SK-N-SH treated with all-trans-retinoic acid at 6 μM for 48 hours (cell line): Measurements from ENCODE around the gene SLC22A16.

ENCODE experiments used
- ATAC-seq: fragments of 200-7000 bp; cut with Tn5 transposase; 3 replicates; pipeline ENCODE4 v1.9.1; 2020; ENCODE audit warnings: mild to moderate bottlenecking, moderate library complexity
- ARNTL ChIP-seq: fragments of 450-650 bp; formaldehyde crosslinking; IDR thresholded peaks from 2 replicates; pipeline ENCODE4 v1.5.0; 2020; ENCODE audit warnings: low read depth, mild to moderate bottlenecking, moderate library complexity, borderline replicate concordance
- ESRRG ChIP-seq: fragments of 250-450 bp; sonication (Bioruptor Pico); IDR thresholded peaks from 2 replicates; pipeline ENCODE4 v1.6.1; 2021; ENCODE audit warnings: mild to moderate bottlenecking
- GLIS3 ChIP-seq: fragments of 250-450 bp; sonication (Bioruptor Pico); IDR thresholded peaks from 2 replicates; pipeline ENCODE4 v1.5.0; 2020; ENCODE audit warnings: mild to moderate bottlenecking, moderate library complexity
- ISL1 ChIP-seq: fragments of 250-450 bp; sonication (Bioruptor Pico); IDR thresholded peaks from 2 replicates; pipeline ENCODE4 v2.1.2; 2022; ENCODE audit warnings: mild to moderate bottlenecking, moderate library complexity
- OSR1 ChIP-seq: fragments of 250-450 bp; sonication (Bioruptor Pico); IDR thresholded peaks from 2 replicates; pipeline ENCODE4 v1.8.0; 2022; ENCODE audit warnings: moderate library complexity, mild to moderate bottlenecking, inconsistent platforms
- RARB ChIP-seq: fragments of 250-450 bp; sonication (Bioruptor Pico); IDR thresholded peaks from 2 replicates; pipeline ENCODE4 v1.8.0; 2021; ENCODE audit warnings: mild to moderate bottlenecking, moderate library complexity
- SNAI2 ChIP-seq: fragments of 250-450 bp; sonication (Bioruptor Pico); IDR thresholded peaks from 2 replicates; pipeline ENCODE4 v1.5.0; 2020; ENCODE audit warnings: mild to moderate bottlenecking, moderate library complexity
- TCF4 ChIP-seq: fragments of 250-450 bp; sonication (Bioruptor Pico); IDR thresholded peaks from 2 replicates; pipeline ENCODE4 v1.8.0; 2021; ENCODE audit warnings: mild to moderate bottlenecking, moderate library complexity, borderline replicate concordance
- TOX ChIP-seq: fragments of 250-450 bp; sonication (Bioruptor Pico); IDR thresholded peaks from 2 replicates; pipeline ENCODE4 v1.8.0; 2021; ENCODE audit warnings: mild to moderate bottlenecking, moderate library complexity, borderline replicate concordance
- ZC3H10 ChIP-seq: fragments of 250-450 bp; sonication (Bioruptor Pico); IDR thresholded peaks from 2 replicates; pipeline ENCODE4 v1.5.1; 2021; ENCODE audit warnings: mild to moderate bottlenecking, moderate library complexity
- ZFP3 ChIP-seq: fragments of 250-450 bp; sonication (Bioruptor Pico); IDR thresholded peaks from 2 replicates; pipeline ENCODE4 v1.5.0; 2020; ENCODE audit warnings: mild to moderate bottlenecking, moderate library complexity
- ZFP30 ChIP-seq: fragments of 450-650 bp; formaldehyde crosslinking; IDR thresholded peaks from 2 replicates; pipeline ENCODE4 v1.5.0; 2022; ENCODE audit warnings: mild to moderate bottlenecking, moderate library complexity
- ZNF70 ChIP-seq: fragments of 450-650 bp; formaldehyde crosslinking; IDR thresholded peaks from 2 replicates; pipeline ENCODE4 v1.5.0; 2020; ENCODE audit warnings: mild to moderate bottlenecking, moderate library complexity
- ZNF8 ChIP-seq: fragments of 450-650 bp; formaldehyde crosslinking; IDR thresholded peaks from 2 replicates; pipeline ENCODE4 v1.5.0; 2020; ENCODE audit warnings: mild to moderate bottlenecking, moderate library complexity
- TF ChIP-seq, protein P1 (sequence below): fragments of 250-450 bp; sonication (Bioruptor Pico); IDR thresholded peaks from 2 replicates; pipeline ENCODE4 v1.8.0; 2021; ENCODE audit warnings: low read depth, mild to moderate bottlenecking, moderate library complexity, borderline replicate concordance
- TF ChIP-seq, protein P2 (sequence below): fragments of 250-450 bp; sonication (Bioruptor Pico); IDR thresholded peaks from 2 replicates; pipeline ENCODE4 v1.5.1; 2020; ENCODE audit warnings: low read depth, mild to moderate bottlenecking, moderate library complexity
- TF ChIP-seq, protein P3 (sequence below): fragments of 250-450 bp; sonication (Bioruptor Pico); IDR thresholded peaks from 2 replicates; pipeline ENCODE4 v1.8.0; 2020; ENCODE audit warnings: mild to moderate bottlenecking, moderate library complexity, borderline replicate concordance
- TF ChIP-seq, protein P4 (sequence below): fragments of 250-450 bp; sonication (Bioruptor Pico); IDR thresholded peaks from 2 replicates; pipeline ENCODE4 v1.5.1; 2021; ENCODE audit warnings: mild to moderate bottlenecking, moderate library complexity
- TF ChIP-seq, protein P5 (sequence below): fragments of 250-450 bp; sonication (Bioruptor Pico); IDR thresholded peaks from 2 replicates; pipeline ENCODE4 v1.5.0; 2020; ENCODE audit warnings: mild to moderate bottlenecking, moderate library complexity

The SLC22A16 gene

DNA sequence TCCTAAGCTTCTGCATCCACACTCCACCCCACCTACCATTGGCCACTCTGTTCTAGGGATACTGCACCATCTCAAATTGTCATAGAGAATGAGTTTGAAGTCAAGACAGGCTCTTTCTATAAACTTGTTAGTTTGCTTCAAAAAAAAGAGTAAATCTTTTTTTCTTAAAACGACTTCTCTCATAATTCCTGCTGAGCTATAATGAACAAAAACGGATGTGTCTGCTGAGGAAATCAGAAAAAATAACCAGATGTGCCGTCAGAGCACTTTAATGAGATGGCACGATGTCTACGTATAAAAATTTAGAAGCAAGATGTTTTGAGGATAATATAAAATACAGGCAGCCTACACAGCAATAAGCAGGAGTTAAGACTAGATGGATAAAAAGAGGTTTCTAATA is 37.1 kb downstream of the SLC22A16 start:
- TF ChIP-seq ZC3H10 (CRISPR knock-in tag) (no peak), ARNTL (CRISPR knock-in tag) (no peak), TOX (CRISPR knock-in tag) (no peak), OSR1 (CRISPR knock-in tag) (no peak), ZFP3 (CRISPR knock-in tag) (no peak), GLIS3 (CRISPR knock-in tag) (no peak), ZNF70 (no peak), ZNF8 (no peak), SNAI2 (CRISPR knock-in tag) (no peak), ESRRG (CRISPR knock-in tag) (no peak), TCF4 (CRISPR knock-in tag) (no peak), ISL1 (CRISPR knock-in tag) (no peak), ZFP30 (no peak)
- TF ChIP-seq, protein P1, sequence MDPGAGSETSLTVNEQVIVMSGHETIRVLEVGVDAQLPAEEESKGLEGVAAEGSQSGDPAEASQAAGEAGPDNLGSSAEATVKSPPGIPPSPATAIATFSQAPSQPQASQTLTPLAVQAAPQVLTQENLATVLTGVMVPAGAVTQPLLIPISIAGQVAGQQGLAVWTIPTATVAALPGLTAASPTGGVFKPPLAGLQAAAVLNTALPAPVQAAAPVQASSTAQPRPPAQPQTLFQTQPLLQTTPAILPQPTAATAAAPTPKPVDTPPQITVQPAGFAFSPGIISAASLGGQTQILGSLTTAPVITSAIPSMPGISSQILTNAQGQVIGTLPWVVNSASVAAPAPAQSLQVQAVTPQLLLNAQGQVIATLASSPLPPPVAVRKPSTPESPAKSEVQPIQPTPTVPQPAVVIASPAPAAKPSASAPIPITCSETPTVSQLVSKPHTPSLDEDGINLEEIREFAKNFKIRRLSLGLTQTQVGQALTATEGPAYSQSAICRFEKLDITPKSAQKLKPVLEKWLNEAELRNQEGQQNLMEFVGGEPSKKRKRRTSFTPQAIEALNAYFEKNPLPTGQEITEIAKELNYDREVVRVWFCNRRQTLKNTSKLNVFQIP (CRISPR knock-in tag): no peak
- TF ChIP-seq, protein P2, sequence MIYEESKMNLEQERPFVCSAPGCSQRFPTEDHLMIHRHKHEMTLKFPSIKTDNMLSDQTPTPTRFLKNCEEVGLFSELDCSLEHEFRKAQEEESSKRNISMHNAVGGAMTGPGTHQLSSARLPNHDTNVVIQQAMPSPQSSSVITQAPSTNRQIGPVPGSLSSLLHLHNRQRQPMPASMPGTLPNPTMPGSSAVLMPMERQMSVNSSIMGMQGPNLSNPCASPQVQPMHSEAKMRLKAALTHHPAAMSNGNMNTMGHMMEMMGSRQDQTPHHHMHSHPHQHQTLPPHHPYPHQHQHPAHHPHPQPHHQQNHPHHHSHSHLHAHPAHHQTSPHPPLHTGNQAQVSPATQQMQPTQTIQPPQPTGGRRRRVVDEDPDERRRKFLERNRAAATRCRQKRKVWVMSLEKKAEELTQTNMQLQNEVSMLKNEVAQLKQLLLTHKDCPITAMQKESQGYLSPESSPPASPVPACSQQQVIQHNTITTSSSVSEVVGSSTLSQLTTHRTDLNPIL: no peak
- TF ChIP-seq, protein P3, sequence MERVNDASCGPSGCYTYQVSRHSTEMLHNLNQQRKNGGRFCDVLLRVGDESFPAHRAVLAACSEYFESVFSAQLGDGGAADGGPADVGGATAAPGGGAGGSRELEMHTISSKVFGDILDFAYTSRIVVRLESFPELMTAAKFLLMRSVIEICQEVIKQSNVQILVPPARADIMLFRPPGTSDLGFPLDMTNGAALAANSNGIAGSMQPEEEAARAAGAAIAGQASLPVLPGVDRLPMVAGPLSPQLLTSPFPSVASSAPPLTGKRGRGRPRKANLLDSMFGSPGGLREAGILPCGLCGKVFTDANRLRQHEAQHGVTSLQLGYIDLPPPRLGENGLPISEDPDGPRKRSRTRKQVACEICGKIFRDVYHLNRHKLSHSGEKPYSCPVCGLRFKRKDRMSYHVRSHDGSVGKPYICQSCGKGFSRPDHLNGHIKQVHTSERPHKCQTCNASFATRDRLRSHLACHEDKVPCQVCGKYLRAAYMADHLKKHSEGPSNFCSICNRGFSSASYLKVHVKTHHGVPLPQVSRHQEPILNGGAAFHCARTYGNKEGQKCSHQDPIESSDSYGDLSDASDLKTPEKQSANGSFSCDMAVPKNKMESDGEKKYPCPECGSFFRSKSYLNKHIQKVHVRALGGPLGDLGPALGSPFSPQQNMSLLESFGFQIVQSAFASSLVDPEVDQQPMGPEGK: no peak
- TF ChIP-seq, protein P4, sequence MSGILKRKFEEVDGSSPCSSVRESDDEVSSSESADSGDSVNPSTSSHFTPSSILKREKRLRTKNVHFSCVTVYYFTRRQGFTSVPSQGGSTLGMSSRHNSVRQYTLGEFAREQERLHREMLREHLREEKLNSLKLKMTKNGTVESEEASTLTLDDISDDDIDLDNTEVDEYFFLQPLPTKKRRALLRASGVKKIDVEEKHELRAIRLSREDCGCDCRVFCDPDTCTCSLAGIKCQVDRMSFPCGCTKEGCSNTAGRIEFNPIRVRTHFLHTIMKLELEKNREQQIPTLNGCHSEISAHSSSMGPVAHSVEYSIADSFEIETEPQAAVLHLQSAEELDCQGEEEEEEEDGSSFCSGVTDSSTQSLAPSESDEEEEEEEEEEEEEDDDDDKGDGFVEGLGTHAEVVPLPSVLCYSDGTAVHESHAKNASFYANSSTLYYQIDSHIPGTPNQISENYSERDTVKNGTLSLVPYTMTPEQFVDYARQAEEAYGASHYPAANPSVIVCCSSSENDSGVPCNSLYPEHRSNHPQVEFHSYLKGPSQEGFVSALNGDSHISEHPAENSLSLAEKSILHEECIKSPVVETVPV (CRISPR knock-in tag): no peak
- ATAC-seq: no peak

DNA sequence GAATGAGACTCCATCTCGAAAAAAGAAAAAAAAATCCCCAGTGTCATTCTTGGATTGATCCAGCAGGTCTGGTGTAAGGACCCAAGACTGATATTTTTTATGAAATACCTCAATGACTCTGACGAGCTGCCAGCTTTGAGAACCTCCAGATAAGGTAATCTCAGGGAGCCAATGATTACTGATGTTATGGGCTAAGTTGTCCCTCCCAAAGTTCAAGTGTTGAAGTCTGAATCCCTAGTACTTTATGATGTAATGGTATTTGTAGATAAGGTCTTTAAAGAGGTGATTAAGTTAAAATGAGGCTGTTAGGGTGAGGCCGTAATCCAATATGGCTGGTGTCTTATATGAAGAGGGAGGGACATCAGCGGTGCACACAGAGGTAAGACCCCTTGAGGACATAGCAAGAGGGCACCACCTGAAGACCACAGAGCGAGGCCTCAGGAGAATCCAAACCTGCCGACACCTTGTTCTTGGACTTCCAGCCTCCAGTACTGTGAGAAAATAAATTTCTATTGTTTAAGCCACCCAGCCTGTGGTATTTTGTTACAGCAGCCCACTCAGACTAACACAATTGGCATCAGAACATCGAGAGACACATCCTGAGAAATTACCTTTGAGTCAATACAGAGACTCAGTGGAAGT is 41.3 kb downstream of the SLC22A16 start:
- TF ChIP-seq ZC3H10 (CRISPR knock-in tag) (no peak), ZFP3 (CRISPR knock-in tag) (no peak), RARB (CRISPR knock-in tag) (no peak), ZFP30 (no peak), GLIS3 (CRISPR knock-in tag) (no peak), TOX (CRISPR knock-in tag) (no peak)
- TF ChIP-seq, protein P5, sequence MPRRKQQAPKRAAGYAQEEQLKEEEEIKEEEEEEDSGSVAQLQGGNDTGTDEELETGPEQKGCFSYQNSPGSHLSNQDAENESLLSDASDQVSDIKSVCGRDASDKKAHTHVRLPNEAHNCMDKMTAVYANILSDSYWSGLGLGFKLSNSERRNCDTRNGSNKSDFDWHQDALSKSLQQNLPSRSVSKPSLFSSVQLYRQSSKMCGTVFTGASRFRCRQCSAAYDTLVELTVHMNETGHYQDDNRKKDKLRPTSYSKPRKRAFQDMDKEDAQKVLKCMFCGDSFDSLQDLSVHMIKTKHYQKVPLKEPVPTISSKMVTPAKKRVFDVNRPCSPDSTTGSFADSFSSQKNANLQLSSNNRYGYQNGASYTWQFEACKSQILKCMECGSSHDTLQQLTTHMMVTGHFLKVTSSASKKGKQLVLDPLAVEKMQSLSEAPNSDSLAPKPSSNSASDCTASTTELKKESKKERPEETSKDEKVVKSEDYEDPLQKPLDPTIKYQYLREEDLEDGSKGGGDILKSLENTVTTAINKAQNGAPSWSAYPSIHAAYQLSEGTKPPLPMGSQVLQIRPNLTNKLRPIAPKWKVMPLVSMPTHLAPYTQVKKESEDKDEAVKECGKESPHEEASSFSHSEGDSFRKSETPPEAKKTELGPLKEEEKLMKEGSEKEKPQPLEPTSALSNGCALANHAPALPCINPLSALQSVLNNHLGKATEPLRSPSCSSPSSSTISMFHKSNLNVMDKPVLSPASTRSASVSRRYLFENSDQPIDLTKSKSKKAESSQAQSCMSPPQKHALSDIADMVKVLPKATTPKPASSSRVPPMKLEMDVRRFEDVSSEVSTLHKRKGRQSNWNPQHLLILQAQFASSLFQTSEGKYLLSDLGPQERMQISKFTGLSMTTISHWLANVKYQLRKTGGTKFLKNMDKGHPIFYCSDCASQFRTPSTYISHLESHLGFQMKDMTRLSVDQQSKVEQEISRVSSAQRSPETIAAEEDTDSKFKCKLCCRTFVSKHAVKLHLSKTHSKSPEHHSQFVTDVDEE: no peak
- TF ChIP-seq, protein P4 (CRISPR knock-in tag): no peak
- TF ChIP-seq, all 23 proteins: peak for 0
- ATAC-seq: no peak
